IPS DF 19.7 (cell line): ENCODE measurements around the gene ATP6V1B1.

Source experiments
- DNase-seq: peaks from one replicate; pipeline ENCODE4 v3.0.0-alpha.2; 2013; ENCODE audit warnings: low read depth, low spot score

The ATP6V1B1 gene

GRCh38 chr2:70965506-70965905 lies 29.8 kb downstream of the ATP6V1B1 start:
- DNase-seq: no peak

- no peak for DNase-seq
Measured at GRCh38 chr2:70966681-70967080, 31.0 kb downstream of the ATP6V1B1 start.

DNA sequence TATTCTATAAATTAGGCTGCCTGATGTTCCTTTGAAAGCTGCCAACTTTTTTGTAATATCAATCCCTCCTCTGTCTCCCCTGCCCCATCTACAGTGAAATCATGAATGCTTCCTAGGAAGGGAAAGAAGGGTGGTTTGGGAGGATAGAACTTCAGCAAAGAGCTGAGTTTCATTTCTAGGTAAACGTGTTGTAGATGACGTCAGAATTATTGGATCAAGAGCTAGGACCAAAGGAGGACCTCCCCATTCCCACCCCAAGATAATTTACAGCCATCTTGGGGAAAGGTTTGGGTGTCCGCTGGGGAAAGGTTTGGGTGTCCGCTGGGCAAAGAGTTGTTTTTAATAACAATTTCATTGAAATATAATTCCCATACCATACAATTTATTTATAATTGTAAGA lies 31.5 kb downstream of the ATP6V1B1 start:
- no peak for DNase-seq

- no peak for DNase-seq
Measured at GRCh38 chr2:70974592-70974991, 38.9 kb downstream of the ATP6V1B1 start.

DNA sequence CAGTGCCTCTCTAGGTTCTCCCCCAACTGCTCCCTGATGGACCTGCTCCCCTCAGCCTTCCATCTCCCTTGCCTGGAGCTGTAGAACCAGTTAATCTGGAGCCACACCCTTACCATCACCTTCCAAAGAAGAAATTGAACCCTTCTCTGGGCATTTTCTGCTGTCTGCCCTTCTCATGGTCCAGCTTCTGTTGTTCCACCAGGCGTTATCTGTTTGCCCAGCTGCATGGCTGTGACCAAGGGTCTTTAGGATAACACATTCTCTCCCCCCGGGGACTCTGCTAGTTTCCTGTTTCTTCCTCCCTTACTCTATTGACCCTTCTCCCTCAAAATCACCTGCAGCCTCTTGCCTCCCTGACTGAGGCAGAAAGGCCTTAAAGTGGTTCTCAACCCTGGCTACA lies 39.5 kb downstream of the ATP6V1B1 start:
- no peak for DNase-seq

- no peak for DNase-seq
Measured at GRCh38 chr2:70977605-70978205, 42.0 kb downstream of the ATP6V1B1 start.

DNA sequence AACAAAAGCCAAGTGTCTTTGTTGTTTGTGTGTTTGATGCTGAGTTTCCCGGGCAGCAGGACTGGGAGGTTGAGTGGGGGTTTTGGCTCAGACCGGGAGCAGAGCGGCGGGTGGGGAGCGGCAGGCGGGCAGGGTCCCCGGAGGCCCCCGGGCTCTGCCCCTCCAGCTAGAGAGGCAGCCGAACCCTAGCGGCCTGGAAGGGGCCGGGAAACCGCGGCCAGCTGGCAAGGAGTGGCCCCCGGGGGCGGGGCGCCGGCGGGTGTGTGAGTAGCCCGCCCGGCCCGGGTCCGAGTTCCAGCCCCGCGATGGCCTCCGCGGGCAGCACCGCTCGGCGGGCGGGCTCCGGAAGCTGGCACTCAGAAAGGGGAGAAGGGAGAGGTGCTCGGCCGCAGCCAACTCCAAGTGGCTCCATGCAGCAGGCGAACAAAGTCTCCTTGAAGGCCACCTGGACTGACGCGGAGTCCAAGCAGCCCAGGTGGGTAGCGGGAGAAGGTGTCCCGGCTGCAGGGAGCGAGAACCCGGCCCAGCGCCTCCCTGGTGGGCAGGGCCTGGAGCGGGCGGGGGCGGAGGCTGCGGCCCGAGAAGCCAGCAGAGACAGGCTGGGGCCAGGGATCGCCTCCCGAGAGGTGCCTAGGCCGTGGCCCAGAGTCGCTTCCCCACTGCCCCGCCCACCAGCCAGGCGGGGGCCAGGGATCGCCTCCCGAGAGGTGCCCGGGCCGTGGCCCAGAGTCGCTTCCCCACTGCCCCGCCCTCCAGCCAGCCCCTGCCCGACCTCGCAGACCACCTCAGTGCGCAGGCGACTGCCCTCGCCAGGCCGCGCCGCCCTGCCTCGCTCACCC lies 42.9 kb downstream of the ATP6V1B1 start, which contains the start of gene ANKRD53:
Gene ANKRD53, plus strand, starts transcription at position 290 of the 839 bp plus-strand sequence. Its CDS starts 16 bp downstream, at position 306.
- DNase-seq: no peak

GRCh38 chr2:70979180-70979488 lies 43.4 kb downstream of the ATP6V1B1 start:
- DNase-seq: no peak

GRCh38 chr2:70979626-70980025 lies 43.9 kb downstream of the ATP6V1B1 start:
- no peak for DNase-seq

GRCh38 chr2:70981421-70981820 lies 45.7 kb downstream of the ATP6V1B1 start:
- no peak for DNase-seq

- DNase-seq: no peak
Measured at GRCh38 chr2:70981866-70982810, 46.4 kb downstream of the ATP6V1B1 start.

DNA sequence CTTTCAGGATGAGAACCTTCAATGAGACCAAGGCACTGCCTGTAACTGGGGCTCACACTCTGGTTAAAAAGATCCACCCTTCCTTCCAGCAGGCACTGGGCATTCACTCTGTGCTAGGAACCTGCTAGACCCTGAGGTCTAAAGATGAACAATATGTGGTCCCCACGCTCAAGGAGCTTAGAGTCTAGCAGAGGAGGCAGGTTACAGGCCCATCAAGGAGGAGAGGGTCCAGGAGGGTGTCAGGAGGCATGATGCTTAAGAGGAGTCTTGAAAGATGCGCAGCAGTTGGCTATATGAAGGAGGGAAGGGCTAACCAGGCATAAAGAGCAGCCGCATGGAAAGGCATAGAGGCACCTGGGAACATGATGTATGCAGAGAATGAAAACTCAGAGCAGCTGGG lies 47.3 kb downstream of the ATP6V1B1 start:
- DNase-seq: no peak

DNA sequence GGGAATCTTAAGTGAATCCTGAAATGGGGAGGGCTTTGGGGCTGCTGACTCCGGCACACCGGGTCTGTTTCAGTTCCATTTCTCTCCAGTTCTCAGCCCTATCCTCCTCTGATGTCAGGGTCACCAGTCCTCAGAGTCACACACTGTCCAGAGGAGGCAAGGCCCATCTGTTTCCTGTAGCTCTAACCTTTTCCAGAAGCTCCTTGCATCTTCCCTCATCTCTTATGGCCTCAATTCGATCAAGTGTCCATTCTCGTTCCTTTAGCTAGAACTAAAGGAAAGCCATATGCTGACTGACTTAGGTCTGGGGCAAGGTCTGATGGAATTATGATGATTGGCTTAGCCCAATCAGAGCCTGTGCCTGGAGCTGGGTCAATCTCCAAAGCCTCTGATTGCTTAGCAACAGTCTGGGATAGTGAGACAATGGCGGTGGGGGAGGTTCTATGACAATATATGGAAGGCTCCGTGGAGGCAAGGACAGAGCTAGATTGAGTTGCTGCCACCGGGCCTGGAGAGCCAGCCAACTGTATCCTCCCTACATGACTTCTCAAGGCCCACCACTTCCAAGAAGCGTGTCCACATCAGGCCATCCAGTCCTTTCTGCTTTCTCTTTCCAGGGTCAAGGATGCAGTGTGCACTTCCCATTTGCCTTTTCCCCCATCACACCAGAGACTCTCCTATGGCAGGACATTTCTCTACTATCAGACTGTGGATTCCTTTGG lies 48.0 kb downstream of the ATP6V1B1 start:
- no peak for DNase-seq

DNA sequence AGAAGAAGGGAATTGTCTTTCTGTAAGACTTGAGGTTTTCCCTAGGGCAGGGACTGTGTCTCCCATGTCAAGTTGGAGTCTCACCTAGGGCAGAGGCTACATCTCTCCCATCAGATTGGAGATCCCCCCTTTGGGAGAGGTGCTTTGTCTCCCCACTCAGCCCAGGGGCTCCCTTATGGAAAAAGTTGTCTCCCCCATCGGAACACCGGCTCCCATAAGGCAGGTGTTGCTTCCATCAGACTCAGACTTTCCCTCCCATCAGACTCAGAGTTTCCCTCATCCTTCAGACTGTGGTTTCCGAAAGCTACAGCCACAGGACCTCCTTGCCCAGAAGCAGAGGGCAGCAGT lies 48.5 kb downstream of the ATP6V1B1 start:
- DNase-seq: no peak

- no peak for DNase-seq
Measured at GRCh38 chr2:70984576-70985282, 49.0 kb downstream of the ATP6V1B1 start.

DNA sequence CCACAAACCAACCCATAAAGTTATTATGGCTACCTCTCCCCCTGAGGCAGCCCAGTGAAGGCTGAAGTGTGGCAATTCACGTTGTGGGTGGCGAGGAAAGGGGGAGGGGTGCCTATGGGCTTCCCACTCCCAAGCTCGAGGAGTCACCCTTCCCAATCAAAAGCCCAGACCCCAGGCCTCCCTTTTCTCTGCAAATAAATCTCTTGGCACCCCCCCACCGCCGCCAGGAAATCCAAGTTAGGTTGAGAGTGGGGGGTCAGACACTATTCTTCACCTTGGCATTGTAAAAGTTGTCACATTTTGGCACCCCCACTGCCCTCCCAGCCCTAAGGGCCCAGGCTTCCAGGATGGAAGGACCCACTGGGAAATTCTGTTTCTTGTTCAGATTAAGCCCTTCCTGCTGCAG lies 49.6 kb downstream of the ATP6V1B1 start:
- no peak for DNase-seq

GRCh38 chr2:70985956-70986355 lies 50.3 kb downstream of the ATP6V1B1 start:
- DNase-seq: no peak

- DNase-seq: no peak
Measured at GRCh38 chr2:70986499-70987189, 50.9 kb downstream of the ATP6V1B1 start.

- no peak for DNase-seq
Measured at GRCh38 chr2:70987386-70987785, 51.7 kb downstream of the ATP6V1B1 start.

GRCh38 chr2:70988151-70988550 lies 52.5 kb downstream of the ATP6V1B1 start:
- no peak for DNase-seq
